ENCODE measurements around the gene KASH5.

- TF ChIP-seq POLR2AphosphoS5 (IDR thresholded peaks at IDR 0.05; ENCODE audit: borderline replicate concordance, low read depth, low read length) = no peak
- no peak for TF ChIP-seq EZH2 (IDR thresholded peaks at IDR 0.05)
These were observed 5.8 kb downstream of the KASH5 start for GRCh38 chr19:49393881-49394280.

Data from SK-N-MC (cell line).